Suprapubic skin (tissue), 4 donors: ENCODE measurements around the gene PA2G4. TPM values are rescaled to one million over a fixed set of nuclear protein-coding genes. Genes with fewer than 3 reads are reported as not detected.
A peak's percentile ranks its signal among the peaks of the same experiment; 100 is the strongest.
"Not testable (repeated sequence)": the region's sequence is repeated elsewhere in the genome, so short reads cannot be mapped to it uniquely, and the experiment has no call there.

Experiments used
- DNase-seq, 2 donors: peaks; one replicate each; pipeline ENCODE4 v3.0.0-alpha.2; 2019; ENCODE audit warnings: low spot score in 2 of 2
- H3K27ac ChIP-seq: fragments of 200-600 bp; sonication (generic); one replicate; pipeline ENCODE4 v1.5.1; 2019
- H3K27me3 ChIP-seq: fragments of 200-600 bp; sonication (generic); one replicate; pipeline ENCODE4 v1.5.1; 2019
- H3K36me3 ChIP-seq: fragments of 200-600 bp; sonication (generic); one replicate; pipeline ENCODE4 v1.5.1; 2019
- H3K4me1 ChIP-seq: fragments of 200-600 bp; sonication (generic); one replicate; pipeline ENCODE4 v1.5.1; 2019
- H3K4me3 ChIP-seq: fragments of 200-600 bp; sonication (generic); one replicate; pipeline ENCODE4 v1.5.1; 2019; ENCODE audit warnings: mild to moderate bottlenecking
- H3K9me3 ChIP-seq: fragments of 200-600 bp; sonication (generic); one replicate; pipeline ENCODE4 v1.5.1; 2019
- CTCF ChIP-seq, 2 donors: fragments of 200-600 bp in 1 of 2; fragments of 450-650 bp in 1 of 2; sonication (generic) in 1 of 2; IDR thresholded peaks; one replicate each; pipeline ENCODE4 v1.5.1; 2016 to 2019; ENCODE audit warnings: antibody characterized with exemption in 2 of 2, mild to moderate bottlenecking in 1 of 2, moderate library complexity in 1 of 2
- EP300 ChIP-seq: sonication (generic); formaldehyde crosslinking; IDR thresholded peaks from one replicate; pipeline ENCODE4 v1.6.1; 2017; ENCODE audit warnings: antibody characterized with exemption
- POLR2A ChIP-seq, 2 donors: fragments of 450-650 bp; IDR thresholded peaks; one replicate each; pipeline ENCODE4 v1.6.1; 2017; ENCODE audit warnings: antibody characterized with exemption in 2 of 2, mild to moderate bottlenecking in 2 of 2, moderate library complexity in 2 of 2
- POLR2AphosphoS5 ChIP-seq, 3 donors: sonication (generic); formaldehyde crosslinking; IDR thresholded peaks; one replicate each; pipeline ENCODE4 v1.6.1; 2017; ENCODE audit warnings: antibody characterized with exemption in 3 of 3
- WGBS: methylation state at CpG from one replicate; pipeline ENCODE4 v1.1.5; 2018; 5-methylcytosine and 5-hydroxymethylcytosine counted together
- total RNA-seq, 4 donors: library from RNA; depleted of rRNA; stranded (reverse); fragments of >200 nt; gene quantifications; one replicate each; pipeline ENCODE4 v1.1.0, GENCODE V29; 2016

Gene PA2G4
- total RNA-seq, 4 donors from 2014 or later: 103 to 153 (median 117) TPM

GRCh38 chr12:56116267-56117081, 12.1 kb downstream of the PA2G4 start, which contains the start of gene RPL41:
Gene RPL41, plus strand, starts transcription at chr12:56116633.
- 0% methylated on average over 34 of the region's 34 CpGs for WGBS
- Histone ChIP-seq H3K4me3 (peak within 1 kb of the TSS; percentile 88), H3K4me1 (peaks cover 28% of the 10 kb centered on the region), H3K27ac (peak within 1 kb of the TSS; percentile 95), H3K9me3 (no peaks in the 10 kb centered on the region), H3K36me3 (peaks cover 32% of the 10 kb centered on the region), H3K27me3 (no peaks in the 10 kb centered on the region)
- DNase-seq: peak; percentile 96 to 97
- peak; percentile 94 to 99 (median 95) for TF ChIP-seq POLR2AphosphoS5 (IDR thresholded peaks at IDR 0.05)
- TF ChIP-seq POLR2A (IDR thresholded peaks at IDR 0.05): peak; percentile 96 to 98
- no peak for TF ChIP-seq EP300
- TF ChIP-seq CTCF (IDR thresholded peaks at IDR 0.05): no peak

- not testable (repeated sequence) for H3K9me3 ChIP-seq, H3K27me3 ChIP-seq, DNase-seq
- Histone ChIP-seq H3K27ac (peak overlapping the region; percentile 95), H3K4me1 (peaks cover 32% of the 10 kb centered on the region), H3K4me3 (peak overlapping the region; percentile 88), H3K36me3 (peaks cover 29% of the 10 kb centered on the region)
- WGBS: 2% methylated on average over 13 of the region's 16 CpGs
These were observed 12.8 kb downstream of the PA2G4 start for GRCh38 chr12:56117082-56117706.

GRCh38 chr12:56117778-56118687, 13.7 kb downstream of the PA2G4 start, which contains the start of gene ZC3H10:
Gene ZC3H10, plus strand, starts transcription at chr12:56118266. Its CDS starts 2,297 bp downstream, at chr12:56120563.
- Histone ChIP-seq H3K9me3 (no peaks in the 10 kb centered on the region), H3K27ac (peak within 1 kb of the TSS; percentile 95), H3K27me3 (no peaks in the 10 kb centered on the region), H3K4me1 (peaks cover 32% of the 10 kb centered on the region), H3K36me3 (peaks cover 20% of the 10 kb centered on the region), H3K4me3 (peak within 1 kb of the TSS; percentile 88)
- DNase-seq: peak; percentile 99
- TF ChIP-seq POLR2A (IDR thresholded peaks at IDR 0.05) (peak in 1 of 2 donors; percentile 63), POLR2AphosphoS5 (IDR thresholded peaks at IDR 0.05) (peak; percentile 80 to 99 (median 93)), EP300 (no peak), CTCF (IDR thresholded peaks at IDR 0.05) (peak in 1 of 2 donors; percentile 63)
- 1% methylated on average over 51 of the region's 61 CpGs for WGBS

- TF ChIP-seq POLR2A (IDR thresholded peaks at IDR 0.05) (no peak), CTCF (IDR thresholded peaks at IDR 0.05) (no peak), POLR2AphosphoS5 (IDR thresholded peaks at IDR 0.05) (no peak), EP300 (no peak)
- peak overlapping the region; percentile 88 for H3K4me3 ChIP-seq
- H3K36me3 ChIP-seq: peaks cover 13% of the 10 kb centered on the region
- peaks cover 32% of the 10 kb centered on the region for H3K4me1 ChIP-seq
- no peaks in the 10 kb centered on the region for H3K9me3 ChIP-seq
- WGBS: 6% methylated on average over 13 of the region's 13 CpGs
- peak overlapping the region; percentile 94 for H3K27ac ChIP-seq
- H3K27me3 ChIP-seq: no peaks in the 10 kb centered on the region
- no peak for DNase-seq
These were observed 14.5 kb downstream of the PA2G4 start for GRCh38 chr12:56118688-56119357.

GRCh38 chr12:56119361-56119796, 15.0 kb downstream of the PA2G4 start:
- 0% methylated on average over 2 of the region's 2 CpGs for WGBS
- DNase-seq: peak; percentile 80 to 86

More at GRCh38 chr12:56119361-56119796, 15.0 kb downstream of the PA2G4 start:
- Histone ChIP-seq H3K4me3 (peak overlapping the region; percentile 88), H3K4me1 (peaks cover 32% of the 10 kb centered on the region), H3K9me3 (no peaks in the 10 kb centered on the region), H3K27me3 (no peaks in the 10 kb centered on the region), H3K36me3 (peaks cover 13% of the 10 kb centered on the region), H3K27ac (peak overlapping the region; percentile 42)
- TF ChIP-seq CTCF (IDR thresholded peaks at IDR 0.05) (peak; percentile 67 to 80), POLR2A (IDR thresholded peaks at IDR 0.05) (no peak)
